ENCODE results near the gene IFI35. TPM values are rescaled to one million over a fixed set of nuclear protein-coding genes. Genes with fewer than 3 reads are reported as not detected.

The IFI35 gene
- polyA plus RNA-seq, 2 of the 4 experiments (the other 2 are of a cell fraction) = 10.8 to 20.2 TPM

DNA sequence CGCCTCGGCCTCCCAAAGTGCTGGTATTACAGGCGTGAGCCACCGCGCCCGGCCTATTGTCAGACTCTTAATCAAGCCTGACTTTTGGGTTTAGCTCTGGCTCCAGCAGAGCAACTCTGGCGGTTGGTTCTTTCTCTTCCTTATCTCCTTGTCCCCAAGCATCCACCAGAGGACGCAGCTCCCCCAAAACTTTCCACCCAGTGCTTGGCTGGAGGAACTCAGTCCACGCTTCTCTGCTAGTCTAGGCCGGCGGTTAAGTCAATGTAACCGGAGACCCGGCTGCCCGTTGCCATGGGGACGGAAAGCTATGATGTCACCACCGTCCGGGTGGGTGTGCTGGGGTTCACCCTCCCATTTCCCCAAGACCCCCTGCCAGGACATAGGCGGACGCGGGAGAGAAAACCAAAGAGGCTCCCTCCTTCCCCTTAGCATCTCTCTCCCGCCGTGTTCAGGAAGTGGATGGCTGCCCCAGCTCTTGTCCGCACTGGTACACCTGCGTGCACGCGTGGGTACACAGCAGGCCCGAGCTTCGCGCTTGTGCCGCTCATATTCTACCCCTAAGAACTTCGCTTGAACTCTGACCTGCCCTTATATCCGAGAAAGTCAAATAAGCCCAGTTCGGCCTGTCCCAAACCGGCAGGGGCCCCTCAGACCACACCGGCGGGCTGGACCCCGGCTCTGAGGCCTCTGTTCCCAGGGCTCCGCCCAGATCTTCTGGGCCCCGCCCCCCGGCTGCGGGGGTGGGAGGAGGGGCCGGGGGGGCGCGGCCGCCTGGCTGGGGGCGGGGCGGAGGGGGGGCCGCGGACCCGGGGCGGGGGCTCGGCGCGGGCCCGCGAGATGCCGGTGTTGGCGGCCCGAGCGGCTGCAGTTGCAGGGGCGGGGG lies 18.1 kb downstream of the IFI35 start, which contains the start of gene RND2 (continued):
- TF ChIP-seq, protein P1, sequence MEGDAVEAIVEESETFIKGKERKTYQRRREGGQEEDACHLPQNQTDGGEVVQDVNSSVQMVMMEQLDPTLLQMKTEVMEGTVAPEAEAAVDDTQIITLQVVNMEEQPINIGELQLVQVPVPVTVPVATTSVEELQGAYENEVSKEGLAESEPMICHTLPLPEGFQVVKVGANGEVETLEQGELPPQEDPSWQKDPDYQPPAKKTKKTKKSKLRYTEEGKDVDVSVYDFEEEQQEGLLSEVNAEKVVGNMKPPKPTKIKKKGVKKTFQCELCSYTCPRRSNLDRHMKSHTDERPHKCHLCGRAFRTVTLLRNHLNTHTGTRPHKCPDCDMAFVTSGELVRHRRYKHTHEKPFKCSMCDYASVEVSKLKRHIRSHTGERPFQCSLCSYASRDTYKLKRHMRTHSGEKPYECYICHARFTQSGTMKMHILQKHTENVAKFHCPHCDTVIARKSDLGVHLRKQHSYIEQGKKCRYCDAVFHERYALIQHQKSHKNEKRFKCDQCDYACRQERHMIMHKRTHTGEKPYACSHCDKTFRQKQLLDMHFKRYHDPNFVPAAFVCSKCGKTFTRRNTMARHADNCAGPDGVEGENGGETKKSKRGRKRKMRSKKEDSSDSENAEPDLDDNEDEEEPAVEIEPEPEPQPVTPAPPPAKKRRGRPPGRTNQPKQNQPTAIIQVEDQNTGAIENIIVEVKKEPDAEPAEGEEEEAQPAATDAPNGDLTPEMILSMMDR (IDR thresholded peaks at IDR 0.05) = peak; percentile 73
- TF ChIP-seq E2F6 (IDR thresholded peaks at IDR 0.05; ENCODE audit: borderline replicate concordance, low read depth) (0 out of 2 replicates have a peak, but pooled peaks have one; percentile 59), TP53 (CRISPR knock-in tag; IDR thresholded peaks at IDR 0.05) (0 out of 2 replicates have a peak, but pooled peaks have one; percentile 76), EHF (CRISPR knock-in tag; IDR thresholded peaks at IDR 0.05) (no peak), PHF8 (IDR thresholded peaks at IDR 0.05; ENCODE audit: borderline replicate concordance, low read depth) (peak; percentile 24; the same call in 1 of the 2 replicates), POLR2AphosphoS2 (conservative IDR thresholded peaks at IDR 0.05; ENCODE audit: low read length) (0 out of 2 replicates have a peak, but pooled peaks have one; percentile 46)

GRCh38 chr17:43025290-43025657 lies 18.7 kb downstream of the IFI35 start:
- FAIRE-seq = no peak
- TF ChIP-seq CBX8 (IDR thresholded peaks at IDR 0.05) (no peak), HOXB5 (CRISPR knock-in tag; IDR thresholded peaks at IDR 0.05) (no peak), CHD4 (IDR thresholded peaks at IDR 0.05; ENCODE audit: borderline replicate concordance) (no peak), POLR2AphosphoS2 (conservative IDR thresholded peaks at IDR 0.05; ENCODE audit: low read length) (no peak), MAZ (IDR thresholded peaks at IDR 0.05; ENCODE audit: borderline replicate concordance, low read depth, low read length) (no peak), EHMT2 (IDR thresholded peaks at IDR 0.05; ENCODE audit: low read depth) (no peak), E2F6 (IDR thresholded peaks at IDR 0.05; ENCODE audit: borderline replicate concordance, low read depth) (no peak), ZSCAN20 (CRISPR knock-in tag; IDR thresholded peaks at IDR 0.05) (no peak), TP53 (CRISPR knock-in tag; IDR thresholded peaks at IDR 0.05) (no peak), ZC3H11A (IDR thresholded peaks at IDR 0.05) (no peak), MYC (IDR thresholded peaks at IDR 0.05; ENCODE audit: borderline replicate concordance, low read length) (no peak), FOSL2 (IDR thresholded peaks at IDR 0.05) (no peak), FOSL2 (CRISPR knock-in tag; IDR thresholded peaks at IDR 0.05) (no peak), PHF8 (IDR thresholded peaks at IDR 0.05; ENCODE audit: borderline replicate concordance, low read depth) (no peak), EHF (CRISPR knock-in tag; IDR thresholded peaks at IDR 0.05) (no peak), HEYL (CRISPR knock-in tag; IDR thresholded peaks at IDR 0.05) (no peak), CBX2 (IDR thresholded peaks at IDR 0.05; ENCODE audit: borderline replicate concordance, low read depth) (no peak)
- TF ChIP-seq, protein P2, sequence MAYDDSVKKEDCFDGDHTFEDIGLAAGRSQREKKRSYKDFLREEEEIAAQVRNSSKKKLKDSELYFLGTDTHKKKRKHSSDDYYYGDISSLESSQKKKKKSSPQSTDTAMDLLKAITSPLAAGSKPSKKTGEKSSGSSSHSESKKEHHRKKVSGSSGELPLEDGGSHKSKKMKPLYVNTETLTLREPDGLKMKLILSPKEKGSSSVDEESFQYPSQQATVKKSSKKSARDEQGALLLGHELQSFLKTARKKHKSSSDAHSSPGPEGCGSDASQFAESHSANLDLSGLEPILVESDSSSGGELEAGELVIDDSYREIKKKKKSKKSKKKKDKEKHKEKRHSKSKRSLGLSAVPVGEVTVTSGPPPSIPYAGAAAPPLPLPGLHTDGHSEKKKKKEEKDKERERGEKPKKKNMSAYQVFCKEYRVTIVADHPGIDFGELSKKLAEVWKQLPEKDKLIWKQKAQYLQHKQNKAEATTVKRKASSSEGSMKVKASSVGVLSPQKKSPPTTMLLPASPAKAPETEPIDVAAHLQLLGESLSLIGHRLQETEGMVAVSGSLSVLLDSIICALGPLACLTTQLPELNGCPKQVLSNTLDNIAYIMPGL (CRISPR knock-in tag; IDR thresholded peaks at IDR 0.05; ENCODE audit: borderline replicate concordance) = no peak
- TF ChIP-seq, protein P1 (IDR thresholded peaks at IDR 0.05) = no peak
- no peak for DNase-seq (ENCODE audit: low read depth in 1 of 2, low spot score in 1 of 2)
- Histone ChIP-seq H3K4me2 (peak overlapping the region; percentile 96), H3K4me3 (peak overlapping the region; percentile 53), H3K9me3 (no peaks in the 10 kb centered on the region), H3K27ac (peak overlapping the region; percentile 78 to 88; a peak in 5 of 6 replicates), H3K4me1 (peaks cover 19% of the 10 kb centered on the region)
- no peak for ATAC-seq
- CTCF ChIA-PET = interaction anchor here (0.7 to 2.3 kb wide), 11 partner anchors 8 to 147 kb away, joined by 3 to 21 read pairs (median 10); partner anchors contain the start of genes NBR1 and RPL27
- POLR2A ChIA-PET = interaction anchor here (0.8 to 1.9 kb wide), 4 partner anchors 27 to 290 kb away, joined by 4 to 18 read pairs (median 10); partner anchors contain the start of genes BRCA1 and RPL27
- WGBS (ENCODE audit: missing lambda C conversion rate) = 79% methylated on average over 19 of the region's 27 CpGs
